H9 (cell line): ENCODE measurements around the gene RDH14. TPM values are rescaled to one million over a fixed set of nuclear protein-coding genes. Genes with fewer than 3 reads are reported as not detected.

Source experiments
- DNase-seq: peaks from one replicate; pipeline ENCODE4 v3.0.0-alpha.2; 2017
- H2AFZ ChIP-seq: one replicate; pipeline ENCODE4 v1.6.1; 2013; ENCODE audit warnings: mild to moderate bottlenecking, low read length, control low read depth, moderate library complexity
- H2AK5ac ChIP-seq: 2 replicates; pipeline ENCODE4 v1.6.1; 2013; ENCODE audit warnings: low read length, control low read depth, mixed read lengths; ENCODE audit not compliant: insufficient read length
- H2BK120ac ChIP-seq: one replicate; pipeline ENCODE4 v1.6.1; 2013; ENCODE audit warnings: low read depth, mild to moderate bottlenecking, low read length, control low read depth, inconsistent platforms; ENCODE audit not compliant: poor library complexity, severe bottlenecking
- H2BK12ac ChIP-seq: 2 replicates; pipeline ENCODE4 v1.6.1; 2013; ENCODE audit warnings: low read length, control low read depth, mixed read lengths, low read depth; ENCODE audit not compliant: insufficient read length
- H2BK15ac ChIP-seq: 2 replicates; pipeline ENCODE4 v1.6.1; 2013; ENCODE audit warnings: low read depth, low read length, control low read depth
- H2BK20ac ChIP-seq: one replicate; pipeline ENCODE4 v1.6.1; 2013; ENCODE audit warnings: low read depth, mild to moderate bottlenecking, low read length, control low read depth, inconsistent platforms; ENCODE audit not compliant: poor library complexity, severe bottlenecking
- H2BK5ac ChIP-seq: 2 replicates; pipeline ENCODE4 v1.6.1; 2013; ENCODE audit warnings: low read length, control low read depth, mixed read lengths; ENCODE audit not compliant: insufficient read length
- H3K14ac ChIP-seq: 2 replicates; pipeline ENCODE4 v1.6.1; 2013; ENCODE audit warnings: low read length, control low read depth; ENCODE audit not compliant: insufficient read depth
- H3K18ac ChIP-seq: 2 replicates; pipeline ENCODE4 v1.6.1; 2013; ENCODE audit warnings: low read depth, mild to moderate bottlenecking, mixed read lengths, low read length, control low read depth; ENCODE audit not compliant: insufficient read length
- H3K23ac ChIP-seq: 2 replicates; pipeline ENCODE4 v1.6.1; 2013; ENCODE audit warnings: low read length, control low read depth, mixed read lengths, low read depth; ENCODE audit not compliant: insufficient read length
- H3K23me2 ChIP-seq: 2 replicates; pipeline ENCODE4 v1.6.1; 2013; ENCODE audit warnings: low read depth, mild to moderate bottlenecking, mixed read lengths, low read length, control low read depth; ENCODE audit not compliant: insufficient read length, poor library complexity, severe bottlenecking
- H3K27ac ChIP-seq: 2 replicates; pipeline ENCODE4 v1.5.1; 2013; ENCODE audit warnings: low read length, control low read depth, mixed read lengths, low read depth; ENCODE audit not compliant: insufficient read length
- H3K27me3 ChIP-seq: 2 replicates; pipeline ENCODE4 v1.6.1; 2013; ENCODE audit warnings: low read length, control low read depth, inconsistent platforms; ENCODE audit not compliant: insufficient read depth
- H3K4ac ChIP-seq: 2 replicates; pipeline ENCODE4 v1.6.1; 2013; ENCODE audit warnings: low read depth, mild to moderate bottlenecking, control low read depth, inconsistent platforms, low read length, moderate library complexity
- H3K4me1 ChIP-seq: 2 replicates; pipeline ENCODE4 v1.6.1; 2013; ENCODE audit warnings: low read length, control low read depth, inconsistent platforms; ENCODE audit not compliant: insufficient read depth
- H3K4me2 ChIP-seq: 2 replicates; pipeline ENCODE4 v1.6.1; 2013; ENCODE audit warnings: low read length, control low read depth, mixed read lengths; ENCODE audit not compliant: insufficient read length, insufficient read depth
- H3K56ac ChIP-seq: 2 replicates; pipeline ENCODE4 v1.6.1; 2013; ENCODE audit warnings: low read depth, mild to moderate bottlenecking, mixed read lengths, low read length, control low read depth; ENCODE audit not compliant: insufficient read length
- H3K79me1 ChIP-seq: 2 replicates; pipeline ENCODE4 v1.6.1; 2013; ENCODE audit warnings: low read depth, mild to moderate bottlenecking, moderate library complexity, low read length, control low read depth, inconsistent platforms; ENCODE audit not compliant: insufficient read depth, poor library complexity, severe bottlenecking
- H3K79me2 ChIP-seq: 2 replicates; pipeline ENCODE4 v1.6.1; 2013; ENCODE audit warnings: low read length, control low read depth, inconsistent platforms; ENCODE audit not compliant: insufficient read depth
- H3K9ac ChIP-seq: 2 replicates; pipeline ENCODE4 v1.6.1; 2013; ENCODE audit warnings: low read length, control low read depth, mixed read lengths; ENCODE audit not compliant: insufficient read length; ENCODE audit errors: extremely low read depth
- H3K9me3 ChIP-seq: one replicate; pipeline ENCODE4 v1.6.1; 2013; ENCODE audit warnings: low read depth, low read length, inconsistent platforms; ENCODE audit not compliant: control insufficient read depth
- H3T11ph ChIP-seq: one replicate; pipeline ENCODE4 v1.6.1; 2013; ENCODE audit warnings: mild to moderate bottlenecking, low read length, control low read depth, inconsistent platforms
- H4K20me1 ChIP-seq: one replicate; pipeline ENCODE4 v1.6.1; 2013; ENCODE audit not compliant: control insufficient read depth, insufficient read length, insufficient read depth
- H4K5ac ChIP-seq: 2 replicates; pipeline ENCODE4 v1.6.1; 2013; ENCODE audit warnings: low read depth, mild to moderate bottlenecking, mixed read lengths, low read length, control low read depth; ENCODE audit not compliant: insufficient read length
- H4K8ac ChIP-seq: replicated peaks from 2 replicates; pipeline ENCODE4 v1.6.1; 2013; ENCODE audit warnings: low read length, control low read depth, mixed read lengths, low read depth; ENCODE audit not compliant: insufficient read length
- H4K91ac ChIP-seq: 2 replicates; pipeline ENCODE4 v1.6.1; 2013; ENCODE audit warnings: low read depth, mild to moderate bottlenecking, moderate library complexity, mixed read lengths, low read length, control low read depth; ENCODE audit not compliant: insufficient read length
- H3K27ac Mint-ChIP-seq, 3 experiments: 2 replicates in 2 of 3; 3 replicates in 1 of 3; pipeline ENCODE4 v1.8.0; 2020 to 2021; ENCODE audit warnings: mixed read lengths in 3 of 3, mild to moderate bottlenecking in 1 of 3, moderate library complexity in 1 of 3
- H3K27me3 Mint-ChIP-seq: 2 replicates; pipeline ENCODE4 v1.8.0; 2021; ENCODE audit warnings: low read depth, mild to moderate bottlenecking, moderate library complexity, mixed read lengths
- H3K36me3 Mint-ChIP-seq, 3 experiments: 2 replicates in 2 of 3; 3 replicates in 1 of 3; pipeline ENCODE4 v1.8.0; 2020 to 2021; ENCODE audit warnings: low read depth in 3 of 3, mixed read lengths in 3 of 3; ENCODE audit not compliant: insufficient read depth in 1 of 3
- H3K4me1 Mint-ChIP-seq, 2 experiments: 2 replicates each; pipeline ENCODE4 v1.8.0; 2020; ENCODE audit warnings: mixed read lengths in 2 of 2
- H3K4me3 Mint-ChIP-seq, 2 experiments: 2 replicates in 1 of 2; 3 replicates in 1 of 2; pipeline ENCODE4 v1.8.0; 2020 to 2021; ENCODE audit warnings: mild to moderate bottlenecking in 2 of 2, mixed read lengths in 2 of 2, moderate library complexity in 1 of 2
- H3K9me3 Mint-ChIP-seq, 2 experiments: 2 replicates in 1 of 2; 3 replicates in 1 of 2; pipeline ENCODE4 v1.8.0; 2020; ENCODE audit warnings: mild to moderate bottlenecking in 2 of 2, mixed read lengths in 2 of 2, moderate library complexity in 1 of 2
- WGBS: extraction: QIAGEN DNeasy Blood & Tissue Kit; methylation state at CpG from one replicate; pipeline ENCODE4 v1.1.7; 2013; ENCODE audit warnings: missing lambda C conversion rate, low lambda C conversion rate, mixed read lengths; ENCODE audit not compliant: insufficient read length; ENCODE audit errors: extremely low coverage; 5-methylcytosine and 5-hydroxymethylcytosine counted together
- total RNA-seq: library from RNA; stranded (reverse); gene quantifications from 2 replicates; pipeline ENCODE4 v1.2.1, GENCODE V29; 2021
- TF ChIP-seq, protein P1 (sequence below): fragments of 200-600 bp; sonication (generic); conservative IDR thresholded peaks from 3 replicates; pipeline ENCODE4 v1.8.0; 2021; ENCODE audit warnings: antibody characterized with exemption, mild to moderate bottlenecking

The RDH14 gene
- total RNA-seq, 1 experiment from 2014 or later, result 25.5 TPM

- Histone ChIP-seq H4K20me1 (no peaks in the 10 kb centered on the region), H3K4me2 (no peak overlapping the region), H3K27me3 (no peaks in the 10 kb centered on the region), H2BK5ac (no peak overlapping the region), H3K14ac (no peak overlapping the region), H3K23me2 (no peaks in the 10 kb centered on the region), H3K9me3 (no peaks in the 10 kb centered on the region), H2BK20ac (no peak overlapping the region), H3K4ac (no peak overlapping the region), H4K8ac (no peak overlapping the region), H3K4me1 (no peaks in the 10 kb centered on the region), H2BK120ac (no peak overlapping the region), H3T11ph (no peak overlapping the region), H2BK15ac (no peak overlapping the region), H3K79me1 (no peaks in the 10 kb centered on the region), H3K27ac (no peak overlapping the region), H3K79me2 (no peaks in the 10 kb centered on the region), H3K9ac (no peak overlapping the region), H4K5ac (no peak overlapping the region), H3K23ac (no peak overlapping the region), H3K56ac (no peak overlapping the region), H3K18ac (no peak overlapping the region), H2AK5ac (no peak overlapping the region), H4K91ac (no peak overlapping the region), H2AFZ (no peak overlapping the region), H2BK12ac (no peak overlapping the region)
- Mint-ChIP-seq H3K4me3 (no peak overlapping the region), H3K36me3 (no peaks in the 10 kb centered on the region), H3K27ac (no peak overlapping the region), H3K4me1 (peaks cover 0 to 3% of the 10 kb centered on the region in 2 experiments; a peak in 1 of 4 replicates), H3K27me3 (no peaks in the 10 kb centered on the region), H3K9me3 (no peaks in the 10 kb centered on the region)
- TF ChIP-seq, protein P1, sequence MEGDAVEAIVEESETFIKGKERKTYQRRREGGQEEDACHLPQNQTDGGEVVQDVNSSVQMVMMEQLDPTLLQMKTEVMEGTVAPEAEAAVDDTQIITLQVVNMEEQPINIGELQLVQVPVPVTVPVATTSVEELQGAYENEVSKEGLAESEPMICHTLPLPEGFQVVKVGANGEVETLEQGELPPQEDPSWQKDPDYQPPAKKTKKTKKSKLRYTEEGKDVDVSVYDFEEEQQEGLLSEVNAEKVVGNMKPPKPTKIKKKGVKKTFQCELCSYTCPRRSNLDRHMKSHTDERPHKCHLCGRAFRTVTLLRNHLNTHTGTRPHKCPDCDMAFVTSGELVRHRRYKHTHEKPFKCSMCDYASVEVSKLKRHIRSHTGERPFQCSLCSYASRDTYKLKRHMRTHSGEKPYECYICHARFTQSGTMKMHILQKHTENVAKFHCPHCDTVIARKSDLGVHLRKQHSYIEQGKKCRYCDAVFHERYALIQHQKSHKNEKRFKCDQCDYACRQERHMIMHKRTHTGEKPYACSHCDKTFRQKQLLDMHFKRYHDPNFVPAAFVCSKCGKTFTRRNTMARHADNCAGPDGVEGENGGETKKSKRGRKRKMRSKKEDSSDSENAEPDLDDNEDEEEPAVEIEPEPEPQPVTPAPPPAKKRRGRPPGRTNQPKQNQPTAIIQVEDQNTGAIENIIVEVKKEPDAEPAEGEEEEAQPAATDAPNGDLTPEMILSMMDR, result no peak
- no CpG with 5 or more reads among the region's 5 CpGs for WGBS
- no peak for DNase-seq
Measured at GRCh38 chr2:18597618-18598017, 37.2 kb upstream of the RDH14 start.
